OCI-LY1 (cell line): Measurements from ENCODE around the gene ERBB4.
A peak's percentile ranks its signal among the peaks of the same experiment; 100 is the strongest.

Experiments
- H2AFZ ChIP-seq: fragments of 200-600 bp; sonication (generic), shearing (Covaris generic); 2 replicates; pipeline ENCODE4 v1.6.0; 2014; ENCODE audit warnings: antibody characterized with exemption, mild to moderate bottlenecking, low read length
- H3F3A ChIP-seq: fragments of 200-600 bp; sonication (generic), shearing (Covaris generic); 2 replicates; pipeline ENCODE4 v1.6.0; 2014; ENCODE audit warnings: mild to moderate bottlenecking, antibody characterized with exemption, low read length, moderate library complexity; ENCODE audit not compliant: insufficient read depth
- H3K27ac ChIP-seq: fragments of 200-600 bp; sonication (generic); 2 replicates; pipeline ENCODE4 v1.5.1; 2014; ENCODE audit warnings: low read length, mixed run types, mild to moderate bottlenecking, low read depth; ENCODE audit not compliant: poor library complexity, severe bottlenecking
- H3K27me3 ChIP-seq: fragments of 200-600 bp; sonication (generic); 2 replicates; pipeline ENCODE4 v1.6.0; 2014; ENCODE audit warnings: antibody characterized with exemption, mild to moderate bottlenecking, low read length, moderate library complexity; ENCODE audit not compliant: insufficient read depth
- H3K36me3 ChIP-seq: fragments of 200-600 bp; sonication (generic); 2 replicates; pipeline ENCODE4 v1.6.1; 2014; ENCODE audit warnings: mild to moderate bottlenecking, antibody characterized with exemption, low read length, moderate library complexity, mixed read lengths; ENCODE audit not compliant: insufficient read depth
- H3K4me1 ChIP-seq: fragments of 200-600 bp; sonication (generic); 2 replicates; pipeline ENCODE4 v1.5.1; 2014; ENCODE audit warnings: mild to moderate bottlenecking, low read length, moderate library complexity; ENCODE audit not compliant: insufficient read depth, severe bottlenecking
- H3K4me2 ChIP-seq: fragments of 200-600 bp; sonication (generic), shearing (Covaris generic); 2 replicates; pipeline ENCODE4 v1.6.1; 2014; ENCODE audit warnings: low read length
- H3K4me3 ChIP-seq: fragments of 200-600 bp; sonication (generic); 2 replicates; pipeline ENCODE4 v1.5.1; 2014; ENCODE audit warnings: low read length, low read depth, mild to moderate bottlenecking, mixed read lengths; ENCODE audit not compliant: poor library complexity, severe bottlenecking
- H3K79me2 ChIP-seq: fragments of 200-600 bp; shearing (Covaris generic); 2 replicates; pipeline ENCODE4 v1.6.1; 2016; ENCODE audit warnings: mixed run types, low read length, mixed read lengths; ENCODE audit not compliant: insufficient read depth
- H3K9ac ChIP-seq: fragments of 200-600 bp; sonication (generic), shearing (Covaris generic); 2 replicates; pipeline ENCODE4 v1.6.1; 2014; ENCODE audit warnings: mild to moderate bottlenecking, low read length, mixed read lengths
- H3K9me2 ChIP-seq: fragments of 200-600 bp; sonication (generic), shearing (Covaris generic); 2 replicates; pipeline ENCODE4 v1.6.1; 2014; ENCODE audit warnings: low read depth, mild to moderate bottlenecking, low read length, mixed read lengths
- H3K9me3 ChIP-seq: fragments of 200-600 bp; shearing (Covaris generic); 2 replicates; pipeline ENCODE4 v1.6.1; 2014; ENCODE audit warnings: low read length, mixed read lengths
- H4K20me1 ChIP-seq: fragments of 200-600 bp; sonication (generic), shearing (Covaris generic); 2 replicates; pipeline ENCODE4 v1.6.0; 2016; ENCODE audit warnings: mild to moderate bottlenecking, low read length; ENCODE audit not compliant: insufficient read depth
- CTCF ChIP-seq: fragments of 200-600 bp; sonication (generic), shearing (Covaris generic); IDR thresholded peaks from 2 replicates; pipeline ENCODE4 v1.5.1; 2017; ENCODE audit warnings: mild to moderate bottlenecking, antibody characterized with exemption, low read length, moderate library complexity, mixed read lengths
- EZH2 ChIP-seq: fragments of 200-600 bp; sonication (generic), shearing (Covaris generic); IDR thresholded peaks from 2 replicates; pipeline ENCODE4 v1.8.0; 2017; ENCODE audit warnings: borderline replicate concordance, mixed run types, mild to moderate bottlenecking, antibody characterized with exemption, low read length, moderate library complexity, mixed read lengths

The ERBB4 gene

GRCh38 chr2:211994806-211995205 is 543.8 kb downstream of the ERBB4 start:
- no peaks in the 10 kb centered on the region for H3K9me3 ChIP-seq
- H3K36me3 ChIP-seq: no peaks in the 10 kb centered on the region
- no peak overlapping the region for H3K4me2 ChIP-seq
- H3K9ac ChIP-seq: no peak overlapping the region
- H2AFZ ChIP-seq: peak overlapping the region; percentile 54; the same call in 1 of the 2 replicates
- H3K79me2 ChIP-seq: no peaks in the 10 kb centered on the region
- no peaks in the 10 kb centered on the region for H3K27me3 ChIP-seq
- no peaks in the 10 kb centered on the region for H3F3A ChIP-seq
- H3K27ac ChIP-seq: no peak overlapping the region
- H3K4me3 ChIP-seq: no peak overlapping the region
- no peaks in the 10 kb centered on the region for H4K20me1 ChIP-seq
- H3K9me2 ChIP-seq: no peaks in the 10 kb centered on the region
- TF ChIP-seq CTCF (no peak), EZH2 (no peak)
- H3K4me1 ChIP-seq: peaks cover 10% of the 10 kb centered on the region

GRCh38 chr2:211990335-211990734 is 548.3 kb downstream of the ERBB4 start:
- Histone ChIP-seq H3K27ac (no peak overlapping the region), H3K36me3 (no peaks in the 10 kb centered on the region), H4K20me1 (no peaks in the 10 kb centered on the region), H3K4me2 (no peak overlapping the region), H3F3A (no peaks in the 10 kb centered on the region), H2AFZ (no peak overlapping the region), H3K79me2 (no peaks in the 10 kb centered on the region), H3K4me3 (no peak overlapping the region), H3K9me3 (no peaks in the 10 kb centered on the region), H3K27me3 (no peaks in the 10 kb centered on the region), H3K9ac (no peak overlapping the region), H3K4me1 (peaks cover 10% of the 10 kb centered on the region), H3K9me2 (no peaks in the 10 kb centered on the region)
- TF ChIP-seq EZH2 (no peak), CTCF (no peak)

- Histone ChIP-seq H2AFZ (peak overlapping the region; percentile 96), H3K9ac (no peak overlapping the region)
These were observed 552.3 kb downstream of the ERBB4 start for GRCh38 chr2:211986313-211986712.

More at GRCh38 chr2:211986313-211986712, 552.3 kb downstream of the ERBB4 start:
- no peaks in the 10 kb centered on the region for H3K36me3 ChIP-seq
- no peaks in the 10 kb centered on the region for H3F3A ChIP-seq
- H3K9me2 ChIP-seq: no peaks in the 10 kb centered on the region
- H3K27ac ChIP-seq: no peak overlapping the region
- TF ChIP-seq CTCF (no peak), EZH2 (no peak)
- no peaks in the 10 kb centered on the region for H3K27me3 ChIP-seq
- no peaks in the 10 kb centered on the region for H3K9me3 ChIP-seq
- no peak overlapping the region for H3K4me3 ChIP-seq
- peaks cover 4% of the 10 kb centered on the region for H3K4me1 ChIP-seq
- H3K4me2 ChIP-seq: no peak overlapping the region
- H3K79me2 ChIP-seq: no peaks in the 10 kb centered on the region
- no peaks in the 10 kb centered on the region for H4K20me1 ChIP-seq
